Gastroesophageal sphincter (tissue), 4 donors: ENCODE results near the gene JUN. TPM values are rescaled to one million over a fixed set of nuclear protein-coding genes. Genes with fewer than 3 reads are reported as not detected.

Source experiments
- ATAC-seq: fragments of 150-250 bp; one replicate; pipeline ENCODE4 v1.9.1; 2016; ENCODE audit warnings: mild to moderate bottlenecking, moderate library complexity
- H3K27ac ChIP-seq, 4 donors: fragments of 200-600 bp; sonication (generic) in 3 of 4; 1 replicate in 3 of 4; 2 replicates in 1 of 4; pipeline ENCODE4 v1.5.1; 2016 to 2019
- H3K27me3 ChIP-seq: fragments of 200-600 bp; sonication (generic); one replicate; pipeline ENCODE4 v1.5.1; 2019
- H3K36me3 ChIP-seq, 2 donors: fragments of 200-600 bp; sonication (generic); one replicate each; pipeline ENCODE4 v1.5.1; 2019; ENCODE audit warnings: control low read depth in 1 of 2
- H3K4me1 ChIP-seq, 3 donors: fragments of 200-600 bp; sonication (generic); 1 replicate in 2 of 3; 2 replicates in 1 of 3; pipeline ENCODE4 v1.5.1; 2016 to 2019; ENCODE audit warnings: control low read depth in 2 of 3
- H3K4me3 ChIP-seq, 2 donors: fragments of 200-600 bp; sonication (generic); one replicate each; pipeline ENCODE4 v1.5.1; 2019; ENCODE audit warnings: mild to moderate bottlenecking in 1 of 2, moderate library complexity in 1 of 2
- H3K9me3 ChIP-seq, 3 donors: fragments of 200-600 bp; sonication (generic); one replicate each; pipeline ENCODE4 v1.5.1; 2017 to 2019; ENCODE audit warnings: control low read depth in 2 of 3
- CTCF ChIP-seq, 4 experiments: fragments of 200-600 bp in 2 of 4; fragments of 450-650 bp in 2 of 4; sonication (generic) in 1 of 4; IDR thresholded peaks; one replicate each; pipeline ENCODE4 v1.5.1; 2017 to 2019; ENCODE audit warnings: antibody characterized with exemption in 4 of 4, mild to moderate bottlenecking in 2 of 4, moderate library complexity in 2 of 4
- EP300 ChIP-seq: sonication (generic); formaldehyde crosslinking; IDR thresholded peaks from one replicate; pipeline ENCODE4 v1.6.1; 2017; ENCODE audit warnings: antibody characterized with exemption, mild to moderate bottlenecking
- POLR2A ChIP-seq, 2 donors: fragments of 450-650 bp; IDR thresholded peaks; one replicate each; pipeline ENCODE4 v1.6.1; 2017; ENCODE audit warnings: antibody characterized with exemption in 2 of 2, mild to moderate bottlenecking in 2 of 2, moderate library complexity in 1 of 2
- POLR2AphosphoS5 ChIP-seq: sonication (generic); formaldehyde crosslinking; IDR thresholded peaks from one replicate; pipeline ENCODE4 v1.6.1; 2017; ENCODE audit warnings: antibody characterized with exemption
- whole genome bisulfite sequencing, 2 donors: methylation state at CpG; one replicate each; pipeline ENCODE4 v1.1.5; 2018; ENCODE audit warnings: low coverage in 1 of 2; 5-methylcytosine and 5-hydroxymethylcytosine counted together
- total RNA-seq, 4 donors: library from RNA; depleted of rRNA; stranded (reverse); fragments of >200 nt; gene quantifications; one replicate each; pipeline ENCODE4 v1.1.0, GENCODE V29; 2016

Gene JUN
- total RNA-seq, 4 donors from 2014 or later = 102 to 145 (median 105) TPM

- 79 to 88% methylated on average over 2 of the region's 2 CpGs for WGBS, 2 donors
- H3K9me3 ChIP-seq = no peaks in the 10 kb centered on the region
- H3K4me3 ChIP-seq = no peak overlapping the region
- H3K27me3 ChIP-seq = no peaks in the 10 kb centered on the region
- TF ChIP-seq EP300 (no peak), CTCF (IDR thresholded peaks at IDR 0.05) (no peak), POLR2AphosphoS5 (no peak), POLR2A (IDR thresholded peaks at IDR 0.05) (no peak)
- peaks cover 0 to 1% (median 0%) of the 10 kb centered on the region in 3 donors for H3K4me1 ChIP-seq
- no peak overlapping the region for H3K27ac ChIP-seq
- no peak for ATAC-seq
- no peaks in the 10 kb centered on the region for H3K36me3 ChIP-seq
Observed at GRCh38 chr1:58734630-58735029, 49.2 kb downstream of the JUN start.

- WGBS, 2 donors = 63 to 80% methylated on average over 5 to 6 of the region's 6 CpGs
- ATAC-seq = no peak
Observed at GRCh38 chr1:58732087-58732775, 51.6 kb downstream of the JUN start.

More at GRCh38 chr1:58732087-58732775, 51.6 kb downstream of the JUN start:
- no peaks in the 10 kb centered on the region for H3K36me3 ChIP-seq
- H3K27me3 ChIP-seq = no peaks in the 10 kb centered on the region
- no peak for TF ChIP-seq CTCF (IDR thresholded peaks at IDR 0.05)
- H3K27ac ChIP-seq = no peak overlapping the region
- no peaks in the 10 kb centered on the region for H3K4me1 ChIP-seq
- H3K4me3 ChIP-seq = no peak overlapping the region
- H3K9me3 ChIP-seq = no peaks in the 10 kb centered on the region

Other genes starting within 250 kb of the JUN start
- 10 to 100 TPM; 29.1 to 54.2 (median 36.6) TPM for gene OMA1, start 237.3 kb downstream of the JUN start, total RNA-seq
- 10 to 100 TPM in 1 of 4 donors, 1 to 10 TPM in 3; 1.5 to 39.5 (median 4.5) TPM for gene TACSTD2, start 206.8 kb downstream of the JUN start, total RNA-seq
- gene MYSM1, start 84.0 kb downstream of the JUN start, total RNA-seq = 10 to 100 TPM in 3 of 4 donors, 1 to 10 TPM in 1; 8.5 to 26.5 (median 15.9) TPM